KMS-11 (cell line): ENCODE results near the gene FBXO22.

Source experiments
- H2AFZ ChIP-seq: fragments of 200-600 bp; sonication (generic); 2 replicates; pipeline ENCODE4 v1.6.1; 2016; ENCODE audit warnings: antibody characterized with exemption, mixed run types, low read depth
- H3K27ac ChIP-seq: fragments of 200-600 bp; sonication (generic); 2 replicates; pipeline ENCODE4 v1.6.1; 2016; ENCODE audit warnings: mild to moderate bottlenecking, mixed run types
- H3K27me3 ChIP-seq: fragments of 200-600 bp; sonication (generic); 2 replicates; pipeline ENCODE4 v1.6.1; 2017; ENCODE audit warnings: mild to moderate bottlenecking, low read depth, mixed run types, moderate library complexity; ENCODE audit not compliant: insufficient read depth
- H3K36me3 ChIP-seq: fragments of 200-600 bp; sonication (generic); 2 replicates; pipeline ENCODE4 v1.6.1; 2017; ENCODE audit warnings: mild to moderate bottlenecking, mixed run types; ENCODE audit not compliant: insufficient read depth
- H3K4me1 ChIP-seq: fragments of 200-600 bp; sonication (generic); 2 replicates; pipeline ENCODE4 v1.6.1; 2016; ENCODE audit warnings: mild to moderate bottlenecking, low read depth, mixed run types; ENCODE audit not compliant: poor library complexity, severe bottlenecking
- H3K4me2 ChIP-seq: fragments of 200-600 bp; sonication (generic); 2 replicates; pipeline ENCODE4 v1.7.0; 2016; ENCODE audit warnings: mild to moderate bottlenecking, mixed run types
- H3K4me3 ChIP-seq: fragments of 200-600 bp; sonication (generic); IDR thresholded peaks from 2 replicates; pipeline ENCODE4 v1.6.1; 2017; ENCODE audit warnings: low read depth, low read length, mixed read lengths; ENCODE audit not compliant: insufficient read depth
- H3K79me2 ChIP-seq: fragments of 200-600 bp; sonication (generic); 2 replicates; pipeline ENCODE4 v1.6.1; 2016; ENCODE audit warnings: low read depth, mixed run types; ENCODE audit not compliant: insufficient read depth
- H3K9ac ChIP-seq: fragments of 200-600 bp; sonication (generic); 2 replicates; pipeline ENCODE4 v1.6.1; 2016; ENCODE audit warnings: mild to moderate bottlenecking, mixed run types
- H4K20me1 ChIP-seq: fragments of 200-600 bp; sonication (generic); 2 replicates; pipeline ENCODE4 v1.6.1; 2016; ENCODE audit warnings: mild to moderate bottlenecking, mixed run types; ENCODE audit not compliant: insufficient read depth
- TF ChIP-seq, protein P1 (sequence below): fragments of 200-600 bp; sonication (generic); conservative IDR thresholded peaks from 2 replicates; pipeline ENCODE4 v1.6.1; 2017; ENCODE audit warnings: low read depth, mild to moderate bottlenecking, antibody characterized with exemption, low read length, moderate library complexity, mixed read lengths

FBXO22 gene

DNA sequence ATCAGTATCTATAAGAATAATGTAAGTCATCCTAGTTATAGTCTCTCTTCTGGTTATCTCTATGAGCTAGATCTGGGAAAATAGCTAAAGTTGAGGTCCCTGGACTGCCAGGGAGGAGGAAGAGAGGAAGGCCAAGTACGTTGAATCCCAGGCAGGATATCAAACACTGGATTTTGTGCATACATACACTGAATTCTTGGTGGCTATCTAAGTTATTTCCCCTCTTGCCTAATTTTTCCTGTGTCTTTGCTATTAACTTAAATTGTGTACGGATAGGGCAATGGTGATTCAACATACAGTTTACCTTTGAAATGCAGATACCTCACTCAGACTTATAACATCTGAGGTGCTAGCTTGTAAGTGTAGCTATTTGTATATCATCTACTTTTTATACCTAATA lies 27.2 kb downstream of the FBXO22 start:
- Histone ChIP-seq H3K9ac (no peak overlapping the region), H4K20me1 (no peaks in the 10 kb centered on the region), H3K27me3 (no peaks in the 10 kb centered on the region), H3K79me2 (no peaks in the 10 kb centered on the region), H3K27ac (no peak overlapping the region), H2AFZ (no peak overlapping the region), H3K36me3 (no peaks in the 10 kb centered on the region; the same call in 1 of the 2 replicates), H3K4me2 (no peak overlapping the region), H3K4me3 (no peak overlapping the region), H3K4me1 (peaks cover 38% of the 10 kb centered on the region)
- TF ChIP-seq, protein P1, sequence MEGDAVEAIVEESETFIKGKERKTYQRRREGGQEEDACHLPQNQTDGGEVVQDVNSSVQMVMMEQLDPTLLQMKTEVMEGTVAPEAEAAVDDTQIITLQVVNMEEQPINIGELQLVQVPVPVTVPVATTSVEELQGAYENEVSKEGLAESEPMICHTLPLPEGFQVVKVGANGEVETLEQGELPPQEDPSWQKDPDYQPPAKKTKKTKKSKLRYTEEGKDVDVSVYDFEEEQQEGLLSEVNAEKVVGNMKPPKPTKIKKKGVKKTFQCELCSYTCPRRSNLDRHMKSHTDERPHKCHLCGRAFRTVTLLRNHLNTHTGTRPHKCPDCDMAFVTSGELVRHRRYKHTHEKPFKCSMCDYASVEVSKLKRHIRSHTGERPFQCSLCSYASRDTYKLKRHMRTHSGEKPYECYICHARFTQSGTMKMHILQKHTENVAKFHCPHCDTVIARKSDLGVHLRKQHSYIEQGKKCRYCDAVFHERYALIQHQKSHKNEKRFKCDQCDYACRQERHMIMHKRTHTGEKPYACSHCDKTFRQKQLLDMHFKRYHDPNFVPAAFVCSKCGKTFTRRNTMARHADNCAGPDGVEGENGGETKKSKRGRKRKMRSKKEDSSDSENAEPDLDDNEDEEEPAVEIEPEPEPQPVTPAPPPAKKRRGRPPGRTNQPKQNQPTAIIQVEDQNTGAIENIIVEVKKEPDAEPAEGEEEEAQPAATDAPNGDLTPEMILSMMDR: no peak

DNA sequence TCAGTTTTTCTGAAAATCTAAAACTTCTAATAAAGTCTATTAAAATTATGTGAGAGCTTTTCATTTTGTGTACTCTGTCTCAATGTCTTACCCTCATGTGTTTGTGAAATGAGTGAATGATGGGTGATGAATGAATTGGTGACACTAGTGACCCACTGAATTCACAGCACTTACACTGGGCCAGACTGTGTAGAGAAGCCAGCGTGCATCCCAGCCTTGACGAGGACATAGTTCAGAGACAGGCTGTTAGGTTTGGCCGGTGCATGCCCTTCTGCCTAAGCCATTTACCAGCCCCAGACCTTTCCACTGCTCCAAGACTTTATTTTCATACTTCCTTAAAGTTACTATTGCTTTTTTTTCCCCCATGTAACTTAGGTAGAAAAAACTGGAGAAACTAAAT lies 38.8 kb downstream of the FBXO22 start:
- H3K4me3 ChIP-seq: no peak overlapping the region
- H4K20me1 ChIP-seq: no peaks in the 10 kb centered on the region
- H3K4me1 ChIP-seq: no peaks in the 10 kb centered on the region
- H3K79me2 ChIP-seq: no peaks in the 10 kb centered on the region
- H3K27ac ChIP-seq: no peak overlapping the region
- H3K9ac ChIP-seq: no peak overlapping the region
- H2AFZ ChIP-seq: no peak overlapping the region
- no peak overlapping the region for H3K4me2 ChIP-seq
- no peaks in the 10 kb centered on the region for H3K27me3 ChIP-seq
- TF ChIP-seq, protein P1: no peak
- no peaks in the 10 kb centered on the region for H3K36me3 ChIP-seq

DNA sequence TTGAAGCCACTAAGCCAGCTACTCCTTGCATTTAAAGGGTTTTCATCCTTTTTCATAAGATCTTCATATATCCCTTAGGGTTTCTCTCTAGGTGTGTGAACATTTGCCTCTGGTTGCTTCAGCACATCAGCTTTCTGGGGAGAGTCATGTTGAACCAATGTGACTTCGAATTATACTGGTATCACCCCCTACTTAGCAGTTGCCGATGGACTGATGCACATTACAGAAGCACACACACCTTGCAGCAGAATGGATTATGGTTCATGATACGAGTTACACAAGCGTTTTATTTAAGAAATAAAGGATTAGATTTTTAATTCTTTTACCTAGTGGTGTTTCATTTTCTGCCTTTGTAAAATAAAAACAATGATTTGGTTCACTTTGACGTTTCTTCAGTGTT lies 39.6 kb downstream of the FBXO22 start:
- no peaks in the 10 kb centered on the region for H3K27me3 ChIP-seq
- H3K4me1 ChIP-seq: no peaks in the 10 kb centered on the region
- H3K4me3 ChIP-seq: no peak overlapping the region
- H3K4me2 ChIP-seq: no peak overlapping the region
- H3K79me2 ChIP-seq: no peaks in the 10 kb centered on the region
- TF ChIP-seq, protein P1: no peak
- H3K9ac ChIP-seq: no peak overlapping the region
- no peaks in the 10 kb centered on the region for H4K20me1 ChIP-seq
- no peaks in the 10 kb centered on the region for H3K36me3 ChIP-seq
- no peak overlapping the region for H3K27ac ChIP-seq
- H2AFZ ChIP-seq: no peak overlapping the region

DNA sequence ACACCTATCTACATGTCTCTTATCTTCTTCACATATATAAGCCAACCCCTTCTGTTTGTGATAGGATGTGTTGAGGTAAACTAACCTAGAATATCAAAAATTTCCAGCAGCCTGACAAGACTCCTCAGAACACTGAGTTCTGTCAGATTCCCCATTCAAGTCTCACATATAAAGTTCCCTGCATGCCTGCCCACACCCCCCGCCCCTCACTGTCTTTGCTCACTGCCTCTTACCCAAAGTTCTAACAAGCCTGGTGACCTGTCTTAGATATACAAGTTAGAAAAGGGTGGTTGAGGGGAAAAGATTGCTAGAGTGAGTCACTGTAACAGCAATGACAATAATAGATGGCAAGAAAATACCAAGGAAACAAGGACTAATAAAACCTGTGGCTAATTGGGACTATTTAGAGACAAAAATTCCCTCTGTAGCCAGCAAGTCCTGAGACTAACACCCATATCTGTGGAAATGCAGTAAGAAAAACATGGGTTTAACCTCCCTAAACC lies 40.1 kb downstream of the FBXO22 start:
- H3K27ac ChIP-seq: no peak overlapping the region
- TF ChIP-seq, protein P1: no peak
- H3K36me3 ChIP-seq: no peaks in the 10 kb centered on the region
- H3K4me2 ChIP-seq: no peak overlapping the region
- H2AFZ ChIP-seq: no peak overlapping the region
- H3K27me3 ChIP-seq: no peaks in the 10 kb centered on the region
- H3K4me1 ChIP-seq: no peaks in the 10 kb centered on the region
- H4K20me1 ChIP-seq: no peaks in the 10 kb centered on the region
- H3K79me2 ChIP-seq: no peaks in the 10 kb centered on the region
- no peak overlapping the region for H3K4me3 ChIP-seq
- no peak overlapping the region for H3K9ac ChIP-seq
